ENCODE data around the gene MLLT3.

Gene MLLT3

GRCh38 chr9:20649381-20649780 lies 27.1 kb upstream of the MLLT3 start:
- Mint-ChIP-seq H3K4me1 (no peaks in the 10 kb centered on the region), H3K4me3 (no peak overlapping the region), H3K36me3 (ENCODE audit: low read depth) (no peaks in the 10 kb centered on the region), H3K27me3 (ENCODE audit: low read depth) (peaks cover 4% of the 10 kb centered on the region), H3K9me3 (peaks cover 4% of the 10 kb centered on the region), H3K27ac (no peak overlapping the region)
- no peak for TF ChIP-seq CTCF (IDR thresholded peaks at IDR 0.05; ENCODE audit: unreplicated experiment in 3 of 3)

- Mint-ChIP-seq H3K4me3 (no peak overlapping the region), H3K9me3 (no peaks in the 10 kb centered on the region), H3K27me3 (ENCODE audit: low read depth) (peaks cover 4% of the 10 kb centered on the region), H3K27ac (no peak overlapping the region), H3K36me3 (ENCODE audit: low read depth) (no peaks in the 10 kb centered on the region), H3K4me1 (no peaks in the 10 kb centered on the region)
- TF ChIP-seq CTCF (IDR thresholded peaks at IDR 0.05; ENCODE audit: unreplicated experiment in 3 of 3), result no peak
Measured at GRCh38 chr9:20646656-20647055, 24.4 kb upstream of the MLLT3 start.

GRCh38 chr9:20643660-20644059 lies 21.4 kb upstream of the MLLT3 start:
- Mint-ChIP-seq H3K36me3 (ENCODE audit: low read depth) (no peaks in the 10 kb centered on the region), H3K27ac (no peak overlapping the region), H3K27me3 (ENCODE audit: low read depth) (no peaks in the 10 kb centered on the region), H3K4me3 (no peak overlapping the region), H3K9me3 (no peaks in the 10 kb centered on the region), H3K4me1 (peaks cover 7% of the 10 kb centered on the region)
- no peak for TF ChIP-seq CTCF (IDR thresholded peaks at IDR 0.05; ENCODE audit: unreplicated experiment in 3 of 3)

- no peaks in the 10 kb centered on the region for H3K27me3 Mint-ChIP-seq (ENCODE audit: low read depth)
- H3K9me3 Mint-ChIP-seq, result no peaks in the 10 kb centered on the region
- no peak overlapping the region for H3K27ac Mint-ChIP-seq
- no peaks in the 10 kb centered on the region for H3K36me3 Mint-ChIP-seq (ENCODE audit: low read depth)
- no peak for TF ChIP-seq CTCF (IDR thresholded peaks at IDR 0.05; ENCODE audit: unreplicated experiment in 3 of 3)
- peaks cover 7% of the 10 kb centered on the region for H3K4me1 Mint-ChIP-seq
- no peak overlapping the region for H3K4me3 Mint-ChIP-seq
Measured at GRCh38 chr9:20642045-20642444, 19.7 kb upstream of the MLLT3 start.

- Mint-ChIP-seq H3K4me1 (peaks cover 7% of the 10 kb centered on the region), H3K27me3 (ENCODE audit: low read depth) (no peaks in the 10 kb centered on the region), H3K27ac (peak overlapping the region in 2 of 3 experiments; percentile 6 to 42), H3K9me3 (no peaks in the 10 kb centered on the region), H3K4me3 (no peak overlapping the region), H3K36me3 (ENCODE audit: low read depth) (no peaks in the 10 kb centered on the region)
- TF ChIP-seq CTCF (IDR thresholded peaks at IDR 0.05; ENCODE audit: unreplicated experiment in 3 of 3), result no peak
Measured at GRCh38 chr9:20640331-20641187, 18.3 kb upstream of the MLLT3 start.

GRCh38 chr9:20636888-20637440 lies 14.7 kb upstream of the MLLT3 start:
- Mint-ChIP-seq H3K36me3 (ENCODE audit: low read depth) (no peaks in the 10 kb centered on the region), H3K9me3 (no peaks in the 10 kb centered on the region), H3K4me1 (peaks cover 7% of the 10 kb centered on the region), H3K4me3 (no peak overlapping the region), H3K27ac (no peak overlapping the region), H3K27me3 (ENCODE audit: low read depth) (no peaks in the 10 kb centered on the region)
- TF ChIP-seq CTCF (IDR thresholded peaks at IDR 0.05; ENCODE audit: unreplicated experiment in 3 of 3), result no peak

Data from nephron (organoid).